GM18870 (cell line): ENCODE results near the gene RASGRP4.
A peak's percentile ranks its signal among the peaks of the same experiment; 100 is the strongest.
"Not testable (repeated sequence)": the region's sequence is repeated elsewhere in the genome, so short reads cannot be mapped to it uniquely, and the experiment has no call there.

Source experiments
- ATAC-seq: cut with Tn5 transposase; IDR thresholded peaks from one replicate; pipeline ENCODE4 v1.9.1; 2021; ENCODE audit warnings: moderate library complexity; ENCODE audit not compliant: unreplicated experiment

RASGRP4 gene

GRCh38 chr19:38417544-38418506 is 8.2 kb downstream of the RASGRP4 start:
- ATAC-seq: no peak

DNA sequence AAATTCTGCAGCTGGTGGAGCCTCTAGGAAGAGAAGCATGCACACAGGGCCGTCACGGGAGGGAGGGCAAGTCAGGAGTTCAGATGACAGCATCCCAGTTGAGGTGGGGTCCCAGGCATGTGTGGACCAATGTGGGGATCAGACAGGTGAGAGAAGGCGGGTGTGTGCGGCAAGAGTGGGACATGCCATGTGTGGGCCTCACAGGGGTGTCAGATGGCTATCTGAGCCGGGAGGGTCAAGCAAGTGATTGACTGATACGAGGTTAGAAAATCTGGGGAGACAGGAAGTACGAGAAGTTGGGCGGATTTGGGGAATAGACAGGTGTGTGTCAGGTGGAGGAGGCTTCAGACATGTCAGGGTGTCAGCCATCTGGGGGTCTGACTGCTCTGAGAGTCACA is 8.9 kb downstream of the RASGRP4 start:
- no peak for ATAC-seq

DNA sequence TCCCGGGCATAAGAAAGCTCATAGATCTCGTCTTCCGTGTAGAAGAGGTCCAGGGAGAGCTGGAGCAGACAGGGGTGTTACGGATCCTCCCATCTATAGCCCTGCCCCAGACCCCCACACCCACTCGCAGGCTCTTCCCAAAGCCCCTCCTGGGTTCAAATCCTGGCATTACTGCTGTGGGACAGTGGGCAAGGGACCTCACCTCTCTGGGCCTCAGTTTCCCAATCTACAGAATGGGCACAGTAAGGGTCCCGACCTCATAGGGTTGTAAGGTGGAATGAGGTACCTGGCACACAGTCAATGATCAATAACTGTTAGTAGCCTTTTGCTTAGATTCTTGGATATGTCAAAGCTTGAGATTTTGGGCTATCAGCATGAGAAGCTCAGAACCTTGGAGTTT is 12.6 kb downstream of the RASGRP4 start:
- ATAC-seq: no peak

- ATAC-seq: no peak
Measured at GRCh38 chr19:38412961-38413360, 13.1 kb downstream of the RASGRP4 start.

DNA sequence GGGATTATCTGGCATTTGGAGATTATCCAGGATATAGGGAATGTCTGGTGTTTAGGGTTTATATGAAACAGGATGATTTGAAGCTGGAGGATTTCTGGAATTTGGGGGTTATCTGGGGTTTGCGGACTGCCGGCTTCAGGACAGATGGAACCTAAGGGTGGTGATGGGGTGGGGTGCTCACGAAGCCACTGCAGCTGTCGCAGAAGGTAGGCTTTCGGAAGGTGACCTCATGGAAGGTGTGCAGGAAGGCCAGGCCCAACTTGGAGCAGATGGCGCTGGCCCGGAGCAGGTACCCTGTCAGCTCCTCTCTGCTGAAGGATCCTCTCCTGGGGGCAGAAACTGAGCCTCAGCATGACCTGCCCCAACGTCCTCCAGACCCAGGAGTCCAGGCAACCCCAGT is 13.5 kb downstream of the RASGRP4 start:
- ATAC-seq: no peak

- not testable (repeated sequence) for ATAC-seq
Measured at GRCh38 chr19:38411898-38412297, 14.1 kb downstream of the RASGRP4 start.

DNA sequence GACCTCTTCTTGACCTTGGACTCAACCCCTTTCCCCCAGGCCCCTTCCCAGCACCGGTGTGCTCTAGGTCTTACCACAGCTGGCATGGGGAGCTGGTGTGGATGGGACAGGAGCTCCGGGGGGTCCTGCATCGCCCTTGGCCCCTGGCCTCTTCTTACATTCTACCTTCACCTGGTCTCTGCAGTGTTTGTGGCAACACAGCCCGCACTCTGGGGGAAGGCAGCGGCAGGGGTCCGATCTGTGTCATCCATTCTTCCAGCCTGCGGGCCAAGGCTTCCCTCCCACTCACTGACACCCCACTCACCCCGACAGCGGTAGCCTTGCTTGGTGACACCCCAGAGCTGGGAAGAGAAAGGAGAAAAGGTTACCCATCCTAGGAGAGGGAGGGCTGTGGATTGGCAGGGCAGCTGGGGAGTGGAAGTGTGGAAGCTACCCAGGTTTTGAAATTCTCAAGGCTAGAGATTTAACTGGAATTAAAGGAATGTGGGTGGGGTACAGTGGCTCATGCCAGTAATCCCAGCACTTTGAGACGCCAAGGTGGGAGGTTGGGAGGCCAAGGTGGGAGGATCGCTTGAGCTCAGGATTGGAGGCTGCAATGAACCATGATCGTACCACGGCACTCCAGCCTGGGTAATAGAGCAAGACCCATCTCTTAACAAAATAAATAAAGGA is 14.8 kb downstream of the RASGRP4 start:
- no peak for ATAC-seq

GRCh38 chr19:38410407-38410806 is 15.6 kb downstream of the RASGRP4 start:
- ATAC-seq: not testable (repeated sequence)

DNA sequence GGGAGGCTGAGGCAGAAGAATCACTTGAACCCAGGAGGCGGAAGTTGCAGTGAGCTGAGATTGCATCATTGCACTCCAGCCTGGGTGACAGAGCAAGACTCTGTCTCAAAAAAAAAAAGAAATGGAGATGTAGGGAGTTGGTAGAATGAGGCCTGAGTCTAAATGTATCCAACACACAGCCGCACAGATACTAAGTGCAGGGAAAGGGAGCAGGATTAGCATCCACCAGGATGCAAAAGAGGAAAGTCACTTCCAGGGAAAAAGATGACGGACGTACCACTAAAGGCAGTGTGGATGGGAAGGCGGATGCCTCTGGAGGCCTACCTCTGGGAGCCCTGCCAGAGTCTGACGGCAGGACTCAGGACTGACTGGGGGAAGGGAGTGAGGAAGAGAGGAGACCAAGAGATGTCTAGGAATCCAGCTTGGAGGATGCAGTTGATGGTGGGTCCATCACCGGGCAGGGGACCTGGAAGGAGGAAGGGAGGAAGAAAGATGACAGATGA is 16.3 kb downstream of the RASGRP4 start:
- ATAC-seq: no peak

- no peak for ATAC-seq
Measured at GRCh38 chr19:38405276-38405675, 20.7 kb downstream of the RASGRP4 start.

GRCh38 chr19:38404858-38405257 is 21.2 kb downstream of the RASGRP4 start:
- no peak for ATAC-seq

GRCh38 chr19:38402967-38403674 is 22.9 kb downstream of the RASGRP4 start, which contains the start of gene FAM98C:
FAM98C (plus strand) TSS chr19:38403093; CDS start chr19:38403154, 61 bp downstream.
- ATAC-seq: peak; percentile 75

DNA sequence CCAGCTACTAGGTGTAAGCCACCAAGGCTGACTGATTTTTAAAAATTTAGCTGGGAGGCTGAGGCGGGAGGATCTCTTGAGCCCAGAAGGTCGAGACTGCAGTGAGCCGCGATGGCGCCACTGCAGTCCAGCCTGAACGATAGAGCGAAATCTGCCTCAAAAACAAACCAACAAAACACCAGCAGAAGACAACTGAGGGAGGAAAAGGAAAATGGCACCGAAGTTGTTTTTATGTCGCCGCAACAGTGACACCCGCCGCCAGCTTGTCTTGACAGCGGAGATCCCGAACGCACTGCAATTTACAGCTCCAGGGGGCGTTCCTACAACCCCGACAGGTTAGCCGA is 23.4 kb downstream of the RASGRP4 start:
- no peak for ATAC-seq

- no peak for ATAC-seq
Measured at GRCh38 chr19:38401148-38401547, 24.9 kb downstream of the RASGRP4 start.

DNA sequence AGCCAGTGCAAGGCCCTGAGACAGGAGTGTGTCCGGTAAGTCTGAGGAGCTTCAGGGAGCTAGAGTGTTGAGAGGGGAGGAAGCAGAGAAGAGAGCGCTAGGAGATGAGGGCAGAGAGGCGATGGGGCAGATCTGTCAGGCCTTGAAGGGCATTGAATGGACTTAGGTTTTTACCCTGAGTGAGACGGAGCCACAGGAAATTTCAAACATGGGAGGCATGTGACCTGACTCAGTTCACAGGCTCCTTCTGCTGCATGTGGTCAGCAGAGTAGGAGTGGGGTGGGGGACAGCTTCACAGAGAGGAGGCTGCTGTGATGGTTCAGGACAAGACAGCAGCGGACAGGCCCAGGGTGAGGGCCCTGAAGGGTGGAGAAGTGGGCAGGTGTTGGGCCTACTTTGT is 25.7 kb downstream of the RASGRP4 start:
- no peak for ATAC-seq

DNA sequence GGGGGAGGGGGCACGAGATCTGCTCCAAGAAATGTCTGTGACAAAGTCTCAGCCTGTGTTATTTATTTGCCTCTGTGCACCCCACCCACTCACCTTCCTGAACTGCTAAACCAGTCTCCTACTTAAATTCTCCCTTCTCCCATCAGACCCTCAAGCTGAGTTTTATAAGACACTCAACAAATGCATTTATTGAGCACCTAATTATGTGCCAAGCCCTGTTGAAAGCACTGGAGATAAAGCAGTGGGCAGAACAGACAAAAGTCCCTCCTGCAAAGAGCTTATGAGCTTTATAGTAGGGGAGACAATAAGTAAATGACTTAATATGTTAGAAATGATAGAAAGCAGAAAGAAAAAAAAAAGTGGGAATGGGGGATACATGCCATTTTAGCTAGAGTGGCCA is 26.5 kb downstream of the RASGRP4 start:
- ATAC-seq: no peak

GRCh38 chr19:38399081-38399480 is 26.9 kb downstream of the RASGRP4 start:
- no peak for ATAC-seq

- ATAC-seq: no peak
Measured at GRCh38 chr19:38395381-38396114, 30.5 kb downstream of the RASGRP4 start.

DNA sequence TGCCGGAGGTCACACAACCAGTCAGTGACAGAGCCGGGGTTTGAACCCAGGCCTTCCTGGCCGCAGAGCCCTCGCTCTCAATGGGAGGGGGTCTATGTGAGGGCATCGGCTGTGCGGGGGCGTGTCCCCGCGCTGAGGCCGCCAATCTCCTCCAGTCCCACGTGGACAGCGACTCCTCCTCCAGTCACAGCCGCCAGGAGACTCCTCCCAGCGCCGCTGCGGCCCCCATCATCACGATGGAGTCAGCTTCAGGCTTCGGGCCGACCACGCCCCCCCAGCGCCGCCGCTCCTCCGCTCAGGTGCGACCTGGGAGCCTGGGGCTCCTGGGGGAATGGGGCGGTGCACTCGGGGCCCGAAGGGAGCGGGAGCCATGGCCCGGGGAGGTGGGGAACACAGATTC is 31.5 kb downstream of the RASGRP4 start:
- no peak for ATAC-seq

DNA sequence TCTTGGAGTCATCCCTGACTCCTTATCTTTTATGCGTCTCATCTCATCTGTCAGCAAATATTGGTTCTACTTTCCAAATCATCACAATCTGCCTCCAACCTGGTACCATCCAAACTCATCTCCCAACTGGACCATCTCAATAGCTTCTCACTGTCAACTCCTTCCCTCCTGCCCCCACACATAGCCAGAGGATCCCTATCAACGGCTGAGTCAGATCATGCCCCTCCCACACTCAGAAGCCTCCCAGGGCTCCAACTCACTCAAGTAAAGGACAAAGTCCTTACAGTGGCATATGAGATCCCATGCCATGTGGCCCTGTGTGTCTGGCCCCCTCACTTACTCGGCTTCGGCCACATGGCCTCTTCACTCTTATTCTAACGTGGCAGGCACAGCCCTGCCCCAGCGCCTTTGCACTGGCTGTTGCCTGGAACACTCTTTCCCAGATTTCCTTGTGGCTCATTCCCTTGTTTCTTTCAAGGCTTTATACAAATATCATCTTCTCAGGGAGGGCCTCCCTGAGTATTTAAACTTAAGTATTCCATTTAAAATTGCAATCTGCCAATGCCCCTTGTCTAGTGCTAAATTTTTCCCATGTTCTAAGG is 33.2 kb downstream of the RASGRP4 start:
- ATAC-seq: no peak
